HEK293T (cell line): ENCODE data around the gene MGST2.

Experiments used
- FOXA1 ChIP-seq: fragments of 450-650 bp; IDR thresholded peaks from 2 replicates; pipeline ENCODE4 v1.6.1; 2016; ENCODE audit warnings: mild to moderate bottlenecking
- FOXK2 ChIP-seq: fragments of 450-650 bp; IDR thresholded peaks from 2 replicates; pipeline ENCODE4 v1.6.1; 2016; ENCODE audit warnings: mild to moderate bottlenecking
- FOXM1 ChIP-seq: fragments of 450-650 bp; IDR thresholded peaks from 2 replicates; pipeline ENCODE4 v1.6.1; 2017; ENCODE audit warnings: mild to moderate bottlenecking, borderline replicate concordance
- L3MBTL2 ChIP-seq: fragments of 450-650 bp; conservative IDR thresholded peaks from 2 replicates; pipeline ENCODE4 v1.6.1; 2016; ENCODE audit warnings: mild to moderate bottlenecking
- SP1 ChIP-seq: fragments of 450-650 bp; IDR thresholded peaks from 2 replicates; pipeline ENCODE4 v1.6.1; 2017
- SUZ12 ChIP-seq: fragments of 450-650 bp; IDR thresholded peaks from 2 replicates; pipeline ENCODE4 v1.6.1; 2016; ENCODE audit warnings: mild to moderate bottlenecking
- ZNF384 ChIP-seq: fragments of 450-650 bp; IDR thresholded peaks from 2 replicates; pipeline ENCODE4 v1.6.1; 2016

DNA sequence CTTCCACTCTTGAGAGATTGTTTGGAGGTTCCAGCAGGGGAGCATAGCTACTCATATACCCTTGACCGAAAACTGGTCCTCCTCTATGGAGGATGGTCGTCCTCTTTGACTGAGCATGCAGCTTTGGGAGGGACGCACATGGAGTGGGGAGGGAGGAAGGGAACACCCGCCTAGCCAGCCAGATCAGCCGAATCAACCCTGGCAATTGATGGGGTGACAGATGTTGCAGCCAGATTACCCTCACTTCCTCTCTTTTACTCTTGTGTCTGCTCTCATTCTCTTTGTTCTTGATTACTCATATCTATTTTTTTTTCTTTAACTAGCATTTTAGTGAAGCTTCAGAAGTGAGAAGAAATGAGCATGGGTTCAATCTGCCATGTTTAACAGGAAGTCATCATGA is 19.6 kb downstream of the MGST2 start:
- TF ChIP-seq L3MBTL2 (no peak), FOXK2 (no peak), FOXM1 (no peak), FOXA1 (no peak), SP1 (no peak), ZNF384 (no peak), SUZ12 (no peak)
